GM12873 (cell line): ENCODE measurements around the gene CHURC1.

ENCODE experiments used
- TF ChIP-seq, protein P1 (sequence below): IDR thresholded peaks from 2 replicates; pipeline ENCODE4 v1.5.1; 2012; ENCODE audit warnings: low read depth, mild to moderate bottlenecking, moderate library complexity, low read length, control low read depth; ENCODE audit not compliant: insufficient read depth; ENCODE audit errors: missing control alignments

The CHURC1 gene

GRCh38 chr14:64931123-64931522 is 16.9 kb downstream of the CHURC1 start:
- TF ChIP-seq, protein P1, sequence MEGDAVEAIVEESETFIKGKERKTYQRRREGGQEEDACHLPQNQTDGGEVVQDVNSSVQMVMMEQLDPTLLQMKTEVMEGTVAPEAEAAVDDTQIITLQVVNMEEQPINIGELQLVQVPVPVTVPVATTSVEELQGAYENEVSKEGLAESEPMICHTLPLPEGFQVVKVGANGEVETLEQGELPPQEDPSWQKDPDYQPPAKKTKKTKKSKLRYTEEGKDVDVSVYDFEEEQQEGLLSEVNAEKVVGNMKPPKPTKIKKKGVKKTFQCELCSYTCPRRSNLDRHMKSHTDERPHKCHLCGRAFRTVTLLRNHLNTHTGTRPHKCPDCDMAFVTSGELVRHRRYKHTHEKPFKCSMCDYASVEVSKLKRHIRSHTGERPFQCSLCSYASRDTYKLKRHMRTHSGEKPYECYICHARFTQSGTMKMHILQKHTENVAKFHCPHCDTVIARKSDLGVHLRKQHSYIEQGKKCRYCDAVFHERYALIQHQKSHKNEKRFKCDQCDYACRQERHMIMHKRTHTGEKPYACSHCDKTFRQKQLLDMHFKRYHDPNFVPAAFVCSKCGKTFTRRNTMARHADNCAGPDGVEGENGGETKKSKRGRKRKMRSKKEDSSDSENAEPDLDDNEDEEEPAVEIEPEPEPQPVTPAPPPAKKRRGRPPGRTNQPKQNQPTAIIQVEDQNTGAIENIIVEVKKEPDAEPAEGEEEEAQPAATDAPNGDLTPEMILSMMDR, result no peak

GRCh38 chr14:64932231-64932630 is 18.0 kb downstream of the CHURC1 start:
- TF ChIP-seq, protein P1, result no peak

- TF ChIP-seq, protein P1, result no peak
Observed at GRCh38 chr14:64934338-64934929, 20.2 kb downstream of the CHURC1 start.

DNA sequence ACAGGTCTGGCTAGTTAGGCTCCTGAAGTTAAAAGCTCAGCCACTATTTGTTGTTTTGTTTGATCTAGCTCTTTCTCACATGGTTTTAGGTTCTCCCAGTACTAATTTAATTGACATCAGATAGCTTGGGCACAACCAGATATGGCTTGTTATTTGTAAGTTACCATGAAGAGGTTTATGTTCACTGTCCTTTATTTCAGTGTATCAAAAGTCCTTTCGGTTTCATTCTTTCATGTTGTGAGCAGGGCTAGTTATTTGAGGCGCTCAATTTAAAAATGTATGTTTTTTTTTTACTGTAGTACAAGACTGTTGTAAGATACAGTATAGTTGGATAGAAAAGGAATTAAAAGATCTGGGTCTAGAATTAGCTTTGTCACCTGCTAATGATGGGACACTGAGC is 21.3 kb downstream of the CHURC1 start:
- TF ChIP-seq, protein P1, result no peak

DNA sequence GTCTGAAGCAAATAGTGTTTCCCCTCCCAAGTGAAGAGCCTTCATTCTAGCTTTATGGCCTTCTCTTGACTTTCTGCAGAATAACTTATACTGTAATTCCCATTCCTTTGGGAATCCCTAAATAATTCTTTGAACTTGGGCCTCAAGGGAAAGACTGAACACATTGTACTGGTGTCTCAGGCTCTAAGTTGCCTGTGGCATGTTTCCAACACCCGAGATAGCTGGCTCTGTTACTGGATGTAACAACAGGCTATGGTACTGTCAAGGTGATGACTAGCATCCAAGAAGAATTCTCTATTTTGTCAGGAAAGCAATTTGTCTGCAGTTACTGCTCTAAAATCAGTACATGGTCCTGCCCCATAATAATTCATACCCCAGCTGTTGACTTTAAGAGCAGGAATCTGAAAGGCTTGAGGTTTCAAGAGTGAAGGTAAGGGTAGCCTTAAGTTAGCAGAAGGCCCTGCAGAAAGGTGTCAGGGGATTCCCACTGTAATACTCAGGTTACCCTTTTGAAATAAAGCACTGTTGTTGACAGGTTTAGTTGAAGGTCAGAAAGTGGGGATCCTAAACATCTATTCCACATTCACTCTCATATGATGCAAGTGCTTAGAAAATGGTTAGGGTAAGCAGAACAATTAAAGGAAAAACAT is 23.0 kb downstream of the CHURC1 start:
- TF ChIP-seq, protein P1, result no peak

- TF ChIP-seq, protein P1, result no peak
Observed at GRCh38 chr14:64937821-64938193, 23.6 kb downstream of the CHURC1 start.

GRCh38 chr14:64938972-64939816 is 24.9 kb downstream of the CHURC1 start:
- TF ChIP-seq, protein P1, result no peak
